Suprapubic skin (tissue), 4 donors: ENCODE results near the gene GPC5. TPM values are rescaled to one million over a fixed set of nuclear protein-coding genes. Genes with fewer than 3 reads are reported as not detected.

Experiments used
- DNase-seq, 2 donors: peaks; one replicate each; pipeline ENCODE4 v3.0.0-alpha.2; 2019; ENCODE audit warnings: low spot score in 2 of 2
- H3K27ac ChIP-seq: fragments of 200-600 bp; sonication (generic); one replicate; pipeline ENCODE4 v1.5.1; 2019
- H3K27me3 ChIP-seq: fragments of 200-600 bp; sonication (generic); one replicate; pipeline ENCODE4 v1.5.1; 2019
- H3K36me3 ChIP-seq: fragments of 200-600 bp; sonication (generic); one replicate; pipeline ENCODE4 v1.5.1; 2019
- H3K4me1 ChIP-seq: fragments of 200-600 bp; sonication (generic); one replicate; pipeline ENCODE4 v1.5.1; 2019
- H3K4me3 ChIP-seq: fragments of 200-600 bp; sonication (generic); one replicate; pipeline ENCODE4 v1.5.1; 2019; ENCODE audit warnings: mild to moderate bottlenecking
- H3K9me3 ChIP-seq: fragments of 200-600 bp; sonication (generic); one replicate; pipeline ENCODE4 v1.5.1; 2019
- CTCF ChIP-seq, 2 donors: fragments of 200-600 bp in 1 of 2; fragments of 450-650 bp in 1 of 2; sonication (generic) in 1 of 2; IDR thresholded peaks; one replicate each; pipeline ENCODE4 v1.5.1; 2016 to 2019; ENCODE audit warnings: antibody characterized with exemption in 2 of 2, mild to moderate bottlenecking in 1 of 2, moderate library complexity in 1 of 2
- EP300 ChIP-seq: sonication (generic); formaldehyde crosslinking; IDR thresholded peaks from one replicate; pipeline ENCODE4 v1.6.1; 2017; ENCODE audit warnings: antibody characterized with exemption
- POLR2A ChIP-seq, 2 donors: fragments of 450-650 bp; IDR thresholded peaks; one replicate each; pipeline ENCODE4 v1.6.1; 2017; ENCODE audit warnings: antibody characterized with exemption in 2 of 2, mild to moderate bottlenecking in 2 of 2, moderate library complexity in 2 of 2
- POLR2AphosphoS5 ChIP-seq, 3 donors: sonication (generic); formaldehyde crosslinking; IDR thresholded peaks; one replicate each; pipeline ENCODE4 v1.6.1; 2017; ENCODE audit warnings: antibody characterized with exemption in 3 of 3
- WGBS: methylation state at CpG from one replicate; pipeline ENCODE4 v1.1.5; 2018; 5-methylcytosine and 5-hydroxymethylcytosine counted together
- total RNA-seq, 4 donors: library from RNA; depleted of rRNA; stranded (reverse); fragments of >200 nt; gene quantifications; one replicate each; pipeline ENCODE4 v1.1.0, GENCODE V29; 2016

Gene GPC5
- total RNA-seq, 4 donors from 2014 or later = 0.55 TPM; not detected in 3

- WGBS = 86% methylated on average over 1 of the region's 1 CpG
Measured at GRCh38 chr13:92433963-92434362, 1035.5 kb downstream of the GPC5 start.

GRCh38 chr13:92436924-92437323 lies 1038.5 kb downstream of the GPC5 start:
- Histone ChIP-seq H3K27me3 (no peaks in the 10 kb centered on the region), H3K27ac (no peak overlapping the region), H3K36me3 (no peaks in the 10 kb centered on the region), H3K9me3 (no peaks in the 10 kb centered on the region), H3K4me1 (no peaks in the 10 kb centered on the region), H3K4me3 (no peak overlapping the region)
- 49% methylated on average over 2 of the region's 2 CpGs for WGBS
- DNase-seq = no peak
- no peak for TF ChIP-seq POLR2A (IDR thresholded peaks at IDR 0.05)
- no peak for TF ChIP-seq POLR2AphosphoS5 (IDR thresholded peaks at IDR 0.05)
- TF ChIP-seq CTCF (IDR thresholded peaks at IDR 0.05) = no peak
- no peak for TF ChIP-seq EP300

More at GRCh38 chr13:92433963-92434362, 1035.5 kb downstream of the GPC5 start:
- Histone ChIP-seq H3K9me3 (no peaks in the 10 kb centered on the region), H3K4me3 (no peak overlapping the region), H3K27me3 (no peaks in the 10 kb centered on the region), H3K4me1 (no peaks in the 10 kb centered on the region), H3K27ac (no peak overlapping the region), H3K36me3 (no peaks in the 10 kb centered on the region)
- TF ChIP-seq EP300 (no peak), POLR2AphosphoS5 (IDR thresholded peaks at IDR 0.05) (no peak), POLR2A (IDR thresholded peaks at IDR 0.05) (no peak), CTCF (IDR thresholded peaks at IDR 0.05) (no peak)
- DNase-seq = no peak

- no peak overlapping the region for H3K4me3 ChIP-seq
- no peak for DNase-seq
- no peaks in the 10 kb centered on the region for H3K27me3 ChIP-seq
- H3K36me3 ChIP-seq = no peaks in the 10 kb centered on the region
- H3K27ac ChIP-seq = no peak overlapping the region
- H3K9me3 ChIP-seq = no peaks in the 10 kb centered on the region
- TF ChIP-seq EP300 (no peak), POLR2A (IDR thresholded peaks at IDR 0.05) (no peak), POLR2AphosphoS5 (IDR thresholded peaks at IDR 0.05) (no peak), CTCF (IDR thresholded peaks at IDR 0.05) (no peak)
- no peaks in the 10 kb centered on the region for H3K4me1 ChIP-seq
- 48% methylated on average over 1 of the region's 1 CpG for WGBS
Measured at GRCh38 chr13:92444244-92444643, 1045.8 kb downstream of the GPC5 start.

- Histone ChIP-seq H3K9me3 (no peaks in the 10 kb centered on the region), H3K4me1 (no peaks in the 10 kb centered on the region), H3K27me3 (no peaks in the 10 kb centered on the region), H3K4me3 (no peak overlapping the region), H3K27ac (no peak overlapping the region), H3K36me3 (no peaks in the 10 kb centered on the region)
- TF ChIP-seq CTCF (IDR thresholded peaks at IDR 0.05) (no peak), POLR2A (IDR thresholded peaks at IDR 0.05) (no peak), POLR2AphosphoS5 (IDR thresholded peaks at IDR 0.05) (no peak), EP300 (no peak)
- no peak for DNase-seq
- 76% methylated on average over 1 of the region's 1 CpG for WGBS
Measured at GRCh38 chr13:92451060-92451459, 1052.6 kb downstream of the GPC5 start.

GRCh38 chr13:92452840-92453239 lies 1054.4 kb downstream of the GPC5 start:
- DNase-seq = no peak
- Histone ChIP-seq H3K36me3 (no peaks in the 10 kb centered on the region), H3K27me3 (no peaks in the 10 kb centered on the region), H3K27ac (no peak overlapping the region), H3K4me3 (no peak overlapping the region), H3K4me1 (no peaks in the 10 kb centered on the region), H3K9me3 (no peaks in the 10 kb centered on the region)
- WGBS = 87% methylated on average over 6 of the region's 6 CpGs
- TF ChIP-seq EP300 (no peak), POLR2A (IDR thresholded peaks at IDR 0.05) (no peak), POLR2AphosphoS5 (IDR thresholded peaks at IDR 0.05) (no peak), CTCF (IDR thresholded peaks at IDR 0.05) (no peak)
